ENCODE data around the gene LMBR1. TPM values are rescaled to one million over a fixed set of nuclear protein-coding genes. Genes with fewer than 3 reads are reported as not detected.

Gene LMBR1
- total RNA-seq, 1 experiment from 2014 or later, result 105 TPM

- DNase-seq (ENCODE audit: unreplicated experiment), result peak; percentile 46
- ChIA-PET POLR2A (interaction anchor here (0.6 to 2.6 kb wide), 16 partner anchors 8 to 1399 kb away, joined by 3 to 45 read pairs (median 4); partner anchors contain the start of gene NOM1), CTCF (interaction anchor here (0.5 to 0.6 kb wide), 3 partner anchors 23 to 78 kb away, joined by 3 to 4 read pairs (median 3); no protein-coding TSS in a partner anchor)
- intact Hi-C loops (cut with micrococcal nuclease), result loop anchor here (2.0 to 5.0 kb wide), 2 partner anchors 59 to 65 kb away; no protein-coding TSS in a partner anchor
- Mint-ChIP-seq H3K4me1 (ENCODE audit: insufficient read depth, unreplicated experiment) (peaks cover 29% of the 10 kb centered on the region), H3K27me3 (ENCODE audit: insufficient read depth, unreplicated experiment) (no peaks in the 10 kb centered on the region), H3K4me3 (ENCODE audit: unreplicated experiment) (peak overlapping the region; percentile 80), H3K9me3 (ENCODE audit: unreplicated experiment) (no peaks in the 10 kb centered on the region), H3K36me3 (ENCODE audit: insufficient read depth, unreplicated experiment) (peaks cover 6% of the 10 kb centered on the region), H3K27ac (ENCODE audit: low read depth, unreplicated experiment) (peak overlapping the region; percentile 84)
- BruUV-seq (replicated peaks), result no TSS peak
- TF ChIP-seq, protein P1, sequence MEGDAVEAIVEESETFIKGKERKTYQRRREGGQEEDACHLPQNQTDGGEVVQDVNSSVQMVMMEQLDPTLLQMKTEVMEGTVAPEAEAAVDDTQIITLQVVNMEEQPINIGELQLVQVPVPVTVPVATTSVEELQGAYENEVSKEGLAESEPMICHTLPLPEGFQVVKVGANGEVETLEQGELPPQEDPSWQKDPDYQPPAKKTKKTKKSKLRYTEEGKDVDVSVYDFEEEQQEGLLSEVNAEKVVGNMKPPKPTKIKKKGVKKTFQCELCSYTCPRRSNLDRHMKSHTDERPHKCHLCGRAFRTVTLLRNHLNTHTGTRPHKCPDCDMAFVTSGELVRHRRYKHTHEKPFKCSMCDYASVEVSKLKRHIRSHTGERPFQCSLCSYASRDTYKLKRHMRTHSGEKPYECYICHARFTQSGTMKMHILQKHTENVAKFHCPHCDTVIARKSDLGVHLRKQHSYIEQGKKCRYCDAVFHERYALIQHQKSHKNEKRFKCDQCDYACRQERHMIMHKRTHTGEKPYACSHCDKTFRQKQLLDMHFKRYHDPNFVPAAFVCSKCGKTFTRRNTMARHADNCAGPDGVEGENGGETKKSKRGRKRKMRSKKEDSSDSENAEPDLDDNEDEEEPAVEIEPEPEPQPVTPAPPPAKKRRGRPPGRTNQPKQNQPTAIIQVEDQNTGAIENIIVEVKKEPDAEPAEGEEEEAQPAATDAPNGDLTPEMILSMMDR (IDR thresholded peaks at IDR 0.05; ENCODE audit: unreplicated experiment), result no peak
These were observed 742 bp downstream of the LMBR1 start for GRCh38 chr7:156892081-156892800.

GRCh38 chr7:156889746-156890145 lies 3.2 kb downstream of the LMBR1 start:
- Mint-ChIP-seq H3K36me3 (ENCODE audit: insufficient read depth, unreplicated experiment) (peaks cover 14% of the 10 kb centered on the region), H3K27me3 (ENCODE audit: insufficient read depth, unreplicated experiment) (no peaks in the 10 kb centered on the region), H3K4me3 (ENCODE audit: unreplicated experiment) (no peak overlapping the region)

DNA sequence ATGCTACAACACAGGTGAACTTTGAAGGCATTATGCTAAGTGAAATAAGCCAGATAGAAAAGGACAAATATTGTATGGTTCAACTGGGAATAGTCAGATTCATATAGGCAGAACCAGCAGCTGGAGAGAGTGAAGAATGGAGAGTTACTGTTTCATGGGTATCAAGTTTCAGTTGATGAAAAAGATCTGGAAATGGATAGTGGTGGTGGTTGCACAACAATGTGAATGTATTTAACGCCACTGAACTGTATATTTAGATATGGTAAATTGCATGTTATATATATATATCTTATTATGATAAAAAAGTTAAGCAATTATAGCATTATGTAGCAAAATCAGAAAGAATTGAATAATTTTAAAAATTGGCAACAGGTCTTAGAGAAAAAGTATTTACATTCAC lies 3.9 kb downstream of the LMBR1 start:
- Mint-ChIP-seq H3K4me3 (ENCODE audit: unreplicated experiment) (no peak overlapping the region), H3K9me3 (ENCODE audit: unreplicated experiment) (no peaks in the 10 kb centered on the region), H3K36me3 (ENCODE audit: insufficient read depth, unreplicated experiment) (peaks cover 14% of the 10 kb centered on the region), H3K4me1 (ENCODE audit: insufficient read depth, unreplicated experiment) (peaks cover 25% of the 10 kb centered on the region), H3K27ac (ENCODE audit: low read depth, unreplicated experiment) (peak overlapping the region; percentile 46), H3K27me3 (ENCODE audit: insufficient read depth, unreplicated experiment) (no peaks in the 10 kb centered on the region)
- no TSS peak for BruUV-seq (replicated peaks)
- intact Hi-C loops (cut with micrococcal nuclease), result no loop called here
- POLR2A ChIA-PET, result interaction anchor here (0.7 kb wide), 1 partner anchor 64 kb away, joined by 3 read pairs; no protein-coding TSS in a partner anchor
- CTCF ChIA-PET, result no interaction called here
- DNase-seq (ENCODE audit: unreplicated experiment), result peak; percentile 53
- TF ChIP-seq, protein P1 (IDR thresholded peaks at IDR 0.05; ENCODE audit: unreplicated experiment), result no peak

More at GRCh38 chr7:156889746-156890145, 3.2 kb downstream of the LMBR1 start:
- intact Hi-C loops (cut with micrococcal nuclease), result loop anchor here (5.0 kb wide), 1 partner anchor 62 kb away; no protein-coding TSS in a partner anchor
- ChIA-PET CTCF (interaction anchor here (0.5 kb wide), 1 partner anchor 18 kb away, joined by 3 read pairs; no protein-coding TSS in a partner anchor), POLR2A (interaction anchor here (0.6 kb wide), 1 partner anchor 8 kb away, joined by 3 read pairs; no protein-coding TSS in a partner anchor)
- H3K27ac Mint-ChIP-seq (ENCODE audit: low read depth, unreplicated experiment), result peak overlapping the region; percentile 46
- no peaks in the 10 kb centered on the region for H3K9me3 Mint-ChIP-seq (ENCODE audit: unreplicated experiment)
- no peak for DNase-seq (ENCODE audit: unreplicated experiment)
- no TSS peak for BruUV-seq (replicated peaks)
- peaks cover 19% of the 10 kb centered on the region for H3K4me1 Mint-ChIP-seq (ENCODE audit: insufficient read depth, unreplicated experiment)
- TF ChIP-seq, protein P1 (IDR thresholded peaks at IDR 0.05; ENCODE audit: unreplicated experiment), result no peak

- Mint-ChIP-seq H3K27ac (ENCODE audit: low read depth, unreplicated experiment) (no peak overlapping the region), H3K9me3 (ENCODE audit: unreplicated experiment) (no peaks in the 10 kb centered on the region), H3K36me3 (ENCODE audit: insufficient read depth, unreplicated experiment) (peaks cover 14% of the 10 kb centered on the region), H3K4me3 (ENCODE audit: unreplicated experiment) (no peak overlapping the region), H3K4me1 (ENCODE audit: insufficient read depth, unreplicated experiment) (peaks cover 22% of the 10 kb centered on the region), H3K27me3 (ENCODE audit: insufficient read depth, unreplicated experiment) (no peaks in the 10 kb centered on the region)
- TF ChIP-seq, protein P1 (IDR thresholded peaks at IDR 0.05; ENCODE audit: unreplicated experiment), result no peak
- POLR2A ChIA-PET, result interaction anchor here (0.9 kb wide), 1 partner anchor 11 kb away, joined by 3 read pairs; no protein-coding TSS in a partner anchor
- intact Hi-C loops (cut with micrococcal nuclease), result no loop called here
- no peak for DNase-seq (ENCODE audit: unreplicated experiment)
- CTCF ChIA-PET, result interaction anchor here (0.7 kb wide), 2 partner anchors 236 to 716 kb away, joined by 3 read pairs; no protein-coding TSS in a partner anchor
- no TSS peak for BruUV-seq (replicated peaks)
These were observed 6.8 kb downstream of the LMBR1 start for GRCh38 chr7:156886020-156886795.
